SK-N-SH treated with all-trans-retinoic acid at 6 μM for 48 hours (cell line): ENCODE results near the gene ROPN1.

Experiments
- ATAC-seq: fragments of 200-7000 bp; cut with Tn5 transposase; 3 replicates; pipeline ENCODE4 v1.9.1; 2020; ENCODE audit warnings: mild to moderate bottlenecking, moderate library complexity
- BACH2 ChIP-seq: fragments of 250-450 bp; sonication (Bioruptor Pico); IDR thresholded peaks from 2 replicates; pipeline ENCODE4 v1.9.0; 2021; ENCODE audit warnings: mild to moderate bottlenecking, borderline replicate concordance
- CREB5 ChIP-seq: fragments of 250-450 bp; sonication (Bioruptor Pico); IDR thresholded peaks from 2 replicates; pipeline ENCODE4 v1.5.1; 2020; ENCODE audit warnings: low read depth, mild to moderate bottlenecking, moderate library complexity
- CSDC2 ChIP-seq: fragments of 250-450 bp; sonication (Bioruptor Pico); IDR thresholded peaks from 2 replicates; pipeline ENCODE4 v1.5.0; 2020; ENCODE audit warnings: mild to moderate bottlenecking, moderate library complexity
- CSRNP3 ChIP-seq: fragments of 250-450 bp; sonication (Bioruptor Pico); IDR thresholded peaks from 2 replicates; pipeline ENCODE4 v1.5.1; 2021; ENCODE audit warnings: mild to moderate bottlenecking, moderate library complexity
- ESRRG ChIP-seq: fragments of 250-450 bp; sonication (Bioruptor Pico); IDR thresholded peaks from 2 replicates; pipeline ENCODE4 v1.6.1; 2021; ENCODE audit warnings: mild to moderate bottlenecking
- GLIS3 ChIP-seq: fragments of 250-450 bp; sonication (Bioruptor Pico); IDR thresholded peaks from 2 replicates; pipeline ENCODE4 v1.5.0; 2020; ENCODE audit warnings: mild to moderate bottlenecking, moderate library complexity
- ISL1 ChIP-seq: fragments of 250-450 bp; sonication (Bioruptor Pico); IDR thresholded peaks from 2 replicates; pipeline ENCODE4 v2.1.2; 2022; ENCODE audit warnings: mild to moderate bottlenecking, moderate library complexity
- OSR1 ChIP-seq: fragments of 250-450 bp; sonication (Bioruptor Pico); IDR thresholded peaks from 2 replicates; pipeline ENCODE4 v1.8.0; 2022; ENCODE audit warnings: moderate library complexity, mild to moderate bottlenecking, inconsistent platforms
- POU6F1 ChIP-seq: fragments of 250-450 bp; sonication (Bioruptor Pico); IDR thresholded peaks from 2 replicates; pipeline ENCODE4 v1.8.0; 2021; ENCODE audit warnings: low read depth, mild to moderate bottlenecking, moderate library complexity, borderline replicate concordance
- PPARA ChIP-seq: fragments of 250-450 bp; sonication (Bioruptor Pico); IDR thresholded peaks from 2 replicates; pipeline ENCODE4 v1.5.0; 2020; ENCODE audit warnings: mild to moderate bottlenecking, borderline replicate concordance
- RARB ChIP-seq: fragments of 250-450 bp; sonication (Bioruptor Pico); IDR thresholded peaks from 2 replicates; pipeline ENCODE4 v1.8.0; 2021; ENCODE audit warnings: mild to moderate bottlenecking, moderate library complexity
- TCF4 ChIP-seq: fragments of 250-450 bp; sonication (Bioruptor Pico); IDR thresholded peaks from 2 replicates; pipeline ENCODE4 v1.8.0; 2021; ENCODE audit warnings: mild to moderate bottlenecking, moderate library complexity, borderline replicate concordance
- TOX ChIP-seq: fragments of 250-450 bp; sonication (Bioruptor Pico); IDR thresholded peaks from 2 replicates; pipeline ENCODE4 v1.8.0; 2021; ENCODE audit warnings: mild to moderate bottlenecking, moderate library complexity, borderline replicate concordance
- TSHZ2 ChIP-seq: fragments of 250-450 bp; sonication (Bioruptor Pico); IDR thresholded peaks from 2 replicates; pipeline ENCODE4 v1.5.0; 2020; ENCODE audit warnings: mild to moderate bottlenecking, moderate library complexity
- ZC3H10 ChIP-seq: fragments of 250-450 bp; sonication (Bioruptor Pico); IDR thresholded peaks from 2 replicates; pipeline ENCODE4 v1.5.1; 2021; ENCODE audit warnings: mild to moderate bottlenecking, moderate library complexity
- ZFP3 ChIP-seq: fragments of 250-450 bp; sonication (Bioruptor Pico); IDR thresholded peaks from 2 replicates; pipeline ENCODE4 v1.5.0; 2020; ENCODE audit warnings: mild to moderate bottlenecking, moderate library complexity
- ZFP30 ChIP-seq: fragments of 450-650 bp; formaldehyde crosslinking; IDR thresholded peaks from 2 replicates; pipeline ENCODE4 v1.5.0; 2022; ENCODE audit warnings: mild to moderate bottlenecking, moderate library complexity
- ZNF565 ChIP-seq: fragments of 450-650 bp; formaldehyde crosslinking; conservative IDR thresholded peaks from 2 replicates; pipeline ENCODE4 v1.5.0; 2020; ENCODE audit warnings: low read depth, mild to moderate bottlenecking, moderate library complexity
- ZNF70 ChIP-seq: fragments of 450-650 bp; formaldehyde crosslinking; IDR thresholded peaks from 2 replicates; pipeline ENCODE4 v1.5.0; 2020; ENCODE audit warnings: mild to moderate bottlenecking, moderate library complexity
- ZNF8 ChIP-seq: fragments of 450-650 bp; formaldehyde crosslinking; IDR thresholded peaks from 2 replicates; pipeline ENCODE4 v1.5.0; 2020; ENCODE audit warnings: mild to moderate bottlenecking, moderate library complexity

ROPN1 gene

GRCh38 chr3:123935830-123936229, 56.1 kb downstream of the ROPN1 start:
- TF ChIP-seq ZC3H10 (CRISPR knock-in tag): no peak
- no peak for TF ChIP-seq ISL1 (CRISPR knock-in tag)
- no peak for TF ChIP-seq PPARA (CRISPR knock-in tag)
- no peak for TF ChIP-seq ZNF70 (CRISPR knock-in tag)
- TF ChIP-seq ESRRG: no peak
- TF ChIP-seq ZFP3 (CRISPR knock-in tag): no peak
- TF ChIP-seq CSDC2 (CRISPR knock-in tag): no peak
- no peak for TF ChIP-seq CSRNP3 (CRISPR knock-in tag)
- TF ChIP-seq ZNF8: no peak
- TF ChIP-seq, all 23 proteins: peak for 0
- peak; percentile 52; the same call in 2 of the 3 replicates for ATAC-seq

- no peak for ATAC-seq
Observed at GRCh38 chr3:123934250-123934649, 57.7 kb downstream of the ROPN1 start.

GRCh38 chr3:123930445-123930844, 61.5 kb downstream of the ROPN1 start:
- TF ChIP-seq RARB (CRISPR knock-in tag) (no peak), OSR1 (CRISPR knock-in tag) (no peak), TOX (CRISPR knock-in tag) (no peak), ISL1 (CRISPR knock-in tag) (no peak), BACH2 (CRISPR knock-in tag) (no peak), ZNF70 (CRISPR knock-in tag) (no peak), ZNF8 (no peak), TCF4 (no peak), CREB5 (CRISPR knock-in tag) (no peak)
- ATAC-seq: no peak

More at GRCh38 chr3:123934250-123934649, 57.7 kb downstream of the ROPN1 start:
- TF ChIP-seq ZNF8 (no peak), POU6F1 (CRISPR knock-in tag) (no peak), GLIS3 (CRISPR knock-in tag) (no peak), ZFP30 (CRISPR knock-in tag) (no peak)

- ATAC-seq: no peak
- TF ChIP-seq CSRNP3 (CRISPR knock-in tag) (no peak), CREB5 (CRISPR knock-in tag) (no peak), ESRRG (no peak), ZNF565 (CRISPR knock-in tag) (no peak), ZC3H10 (CRISPR knock-in tag) (no peak), BACH2 (CRISPR knock-in tag) (no peak), TSHZ2 (CRISPR knock-in tag) (no peak), ISL1 (CRISPR knock-in tag) (no peak), RARB (CRISPR knock-in tag) (no peak), ZNF70 (CRISPR knock-in tag) (no peak)
Observed at GRCh38 chr3:123929325-123929724, 62.6 kb downstream of the ROPN1 start.
